GM12878 (cell line): ENCODE data around the gene SIK2. TPM values are rescaled to one million over a fixed set of nuclear protein-coding genes. Genes with fewer than 3 reads are reported as not detected.

Source experiments
- ATAC-seq: fragments of 200-7000 bp; cut with Tn5 transposase; 3 replicates; pipeline ENCODE4 v1.9.1; 2020; ENCODE audit warnings: mild to moderate bottlenecking, moderate library complexity
- BruUV-seq: library from RNA; stranded (reverse); fragments of 400-500 nt; replicated peaks from 2 replicates; lab custom pipeline; 2021; lab: Mats Ljungman, UMichigan
- CTCF ChIA-PET: fragments of 300-600 bp; sonication (Branson Sonifier 250); formaldehyde crosslinking; extraction: SDS; loops from one replicate; lab custom pipeline; 2021; ENCODE audit warnings: inconsistent platforms; lab: Yijun Ruan, JAX
- POLR2A ChIA-PET: fragments of 350-600 bp; formaldehyde crosslinking; extraction: SDS; loops from one replicate; lab custom pipeline; 2021; ENCODE audit warnings: inconsistent platforms; lab: Charles Lee
- RAD21 ChIA-PET: fragments of 300-600 bp; sonication (Branson Sonifier 250); formaldehyde crosslinking; loops from one replicate; lab custom pipeline; 2023; ENCODE audit warnings: antibody characterized with exemption; ENCODE audit not compliant: unreplicated experiment; lab: Charles Lee
- SMC1A ChIA-PET: fragments of 300-600 bp; sonication (Branson Sonifier 250); formaldehyde crosslinking; loops from one replicate; lab custom pipeline; 2023; ENCODE audit not compliant: unreplicated experiment, uncharacterized antibody; lab: Charles Lee
- DNase-seq: peaks from one replicate; pipeline ENCODE4 v3.0.0-alpha.2; 2011; ENCODE audit warnings: low read depth, low spot score
- FAIRE-seq: peaks from 3 replicates; lab custom pipeline; 2011; peaks lifted over from hg19 to GRCh38; lab: Jason Lieb, UNC
- H2AFZ ChIP-seq: 2 replicates; pipeline ENCODE4 v1.6.0; 2011; ENCODE audit warnings: low read depth, low read length, control low read depth; ENCODE audit not compliant: control insufficient read depth
- H3K27ac ChIP-seq: 2 replicates; pipeline ENCODE4 v1.5.1; 2011; ENCODE audit warnings: control low read depth; ENCODE audit not compliant: control insufficient read depth, insufficient read depth
- H3K27me3 ChIP-seq, 2 experiments: replicated peaks in 1 of 2; 2 replicates each; pipeline versions ENCODE4 v1.6.0 to v1.6.1; 2011; ENCODE audit warnings: low read length in 1 of 2; ENCODE audit not compliant: control insufficient read depth in 2 of 2, insufficient read depth in 2 of 2
- H3K36me3 ChIP-seq, 2 experiments: 2 replicates each; pipeline ENCODE4 v1.5.1; 2011; ENCODE audit warnings: low read length in 1 of 2; ENCODE audit not compliant: control insufficient read depth in 2 of 2, insufficient read depth in 2 of 2
- H3K4me1 ChIP-seq: 2 replicates; pipeline ENCODE4 v1.6.1; 2011; ENCODE audit warnings: mild to moderate bottlenecking, low read length, moderate library complexity, mixed read lengths; ENCODE audit not compliant: control insufficient read depth, insufficient read depth
- H3K4me2 ChIP-seq: 2 replicates; pipeline ENCODE4 v1.6.0; 2011; ENCODE audit warnings: control low read depth; ENCODE audit not compliant: control insufficient read depth, insufficient read depth
- H3K4me3 ChIP-seq: fragments of 200-600 bp; sonication (generic); 2 replicates; pipeline ENCODE4 v1.5.1; 2016
- H3K79me2 ChIP-seq: 2 replicates; pipeline ENCODE4 v1.6.0; 2011; ENCODE audit warnings: low read length; ENCODE audit not compliant: control insufficient read depth, insufficient read depth
- H3K9ac ChIP-seq: 2 replicates; pipeline ENCODE4 v1.8.0; 2011; ENCODE audit warnings: low read length, control low read depth, mixed read lengths; ENCODE audit not compliant: control insufficient read depth, insufficient read depth
- H3K9me3 ChIP-seq: replicated peaks from 3 replicates; pipeline ENCODE4 v1.5.1; 2011; ENCODE audit warnings: mild to moderate bottlenecking, low read length; ENCODE audit not compliant: control insufficient read depth, insufficient read depth
- H4K20me1 ChIP-seq: 2 replicates; pipeline ENCODE4 v1.6.0; 2011; ENCODE audit not compliant: control insufficient read depth, insufficient read depth
- NFYB ChIP-seq: IDR thresholded peaks from 2 replicates; pipeline ENCODE4 v1.6.1; 2011; ENCODE audit warnings: low read depth, mild to moderate bottlenecking, low read length, improper control_type of control experiment, moderate library complexity; ENCODE audit not compliant: insufficient read depth
- NR2F1 ChIP-seq: fragments of 450-650 bp; conservative IDR thresholded peaks from 2 replicates; pipeline ENCODE4 v1.6.1; 2017; ENCODE audit warnings: mild to moderate bottlenecking
- SIX5 ChIP-seq: IDR thresholded peaks from 2 replicates; pipeline ENCODE4 v1.6.1; 2011; ENCODE audit warnings: mild to moderate bottlenecking, low read depth, low read length, moderate library complexity; ENCODE audit not compliant: severe bottlenecking
- SPI1 ChIP-seq: IDR thresholded peaks from 2 replicates; pipeline ENCODE4 v1.6.1; 2011; ENCODE audit warnings: low read depth, mild to moderate bottlenecking, low read length, moderate library complexity, borderline replicate concordance; ENCODE audit not compliant: insufficient read depth
- SREBF2 ChIP-seq: IDR thresholded peaks from 2 replicates; pipeline ENCODE4 v1.6.1; 2012; ENCODE audit warnings: mild to moderate bottlenecking, low read length
- WGBS: methylation state at CpG from one replicate; pipeline ENCODE4 v1.1.6; 2016; ENCODE audit warnings: low lambda C conversion rate; ENCODE audit not compliant: insufficient replicate concordance, insufficient coverage; ENCODE audit errors: missing lambda C conversion rate; 5-methylcytosine and 5-hydroxymethylcytosine counted together
- in situ Hi-C: fragments of 300-500 bp; cut with MboI; formaldehyde crosslinking; loops from 9 replicates; pipeline ENCODE4 v1.14.3; 2018; ENCODE audit warnings: mixed read lengths
- intact Hi-C: fragments of 100-400 bp; cut with micrococcal nuclease; formaldehyde crosslinking; loops from one replicate; pipeline ENCODE4 v1.14.2; 2022; ENCODE audit not compliant: unreplicated experiment
- polyA plus RNA-seq, 11 experiments: library from polyadenylated mRNA; depleted of rRNA in 4 of 11; unstranded in 6 of 11; stranded (reverse) in 5 of 11; fragments of >200 nt; fragmentation: Nextera tagmentation in 4 of 11; fragmentation: Illumina TruSeq in 1 of 11; extraction: Ambion mirVana in 4 of 11; extraction: Trizol in 1 of 11; gene quantifications; 1 replicate in 1 of 11; 2 replicates in 10 of 11; pipeline versions ENCODE4 v1.2.1 to v1.2.3, GENCODE V29; 2011 to 2016; ENCODE audit warnings: inconsistent platforms in 2 of 11, missing spikeins in 2 of 11, low read depth in 1 of 11
- total RNA-seq, 4 experiments: library from RNA; depleted of rRNA in 3 of 4; stranded (reverse); fragments of >200 nt in 3 of 4; fragmentation: Illumina TruSeq in 1 of 4; extraction: Trizol in 1 of 4; gene quantifications; 2 replicates each; pipeline versions ENCODE4 v1.2.1 to v1.2.3, GENCODE V29; 2013 to 2021
- TF ChIP-seq, protein P1 (sequence below): fragments of 450-650 bp; formaldehyde crosslinking; IDR thresholded peaks from 2 replicates; pipeline ENCODE4 v1.5.0; 2022; ENCODE audit warnings: mild to moderate bottlenecking, missing genetic modification characterization

The SIK2 gene
- total and polyA plus RNA-seq, 10 of the 15 experiments (the other 5 are each of a cell fraction or from before 2014, with no cell fraction given): 0.97 to 14.2 (median 4.5) TPM

DNA sequence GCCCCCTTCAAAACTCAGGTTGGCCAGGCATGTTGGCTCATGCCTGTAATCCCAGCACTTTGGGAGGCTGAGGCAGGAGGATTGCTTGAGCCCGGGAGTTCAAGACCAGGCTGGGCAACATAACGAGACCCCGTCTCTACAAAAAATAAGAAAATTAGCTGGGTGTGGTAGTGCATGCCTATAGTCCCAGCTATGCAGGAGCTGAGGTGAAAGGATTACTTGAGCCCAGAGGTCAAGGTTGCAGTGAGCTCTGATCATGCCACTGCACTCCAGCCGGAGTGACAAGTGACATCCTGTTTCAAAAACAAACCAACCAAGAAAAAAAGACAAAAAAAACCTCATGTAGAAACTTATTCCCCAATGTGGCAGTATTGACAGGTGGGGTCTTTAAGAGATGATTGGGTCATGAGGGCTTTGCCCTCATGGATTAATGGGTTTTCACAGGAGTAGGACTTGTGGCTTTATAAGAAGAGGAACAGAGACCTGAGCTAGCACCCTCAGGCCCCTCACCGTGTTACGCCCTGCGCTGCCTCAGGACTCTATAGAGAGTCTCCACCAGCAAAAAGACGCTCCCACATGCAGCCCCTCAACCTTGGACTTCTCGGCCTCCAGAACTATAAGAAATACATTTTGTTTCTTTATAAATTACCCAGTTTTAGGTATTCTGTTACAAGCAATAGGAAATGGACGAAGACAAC, 39.4 kb upstream of the SIK2 start:
- no peak overlapping the region for H3K9ac ChIP-seq
- no peaks in the 10 kb centered on the region for H4K20me1 ChIP-seq
- no peak overlapping the region for H2AFZ ChIP-seq
- SMC1A ChIA-PET: interaction anchor here (0.7 to 2.3 kb wide), 8 partner anchors 10 to 802 kb away, joined by 3 to 5 read pairs (median 3); no protein-coding TSS in a partner anchor
- BruUV-seq: no TSS peak
- ATAC-seq (peak; percentile 75), FAIRE-seq (no peak), DNase-seq (no peak)
- H3K27ac ChIP-seq: no peak overlapping the region
- RAD21 ChIA-PET: interaction anchor here (0.6 kb wide), 1 partner anchor 280 kb away, joined by 3 read pairs; no protein-coding TSS in a partner anchor
- intact Hi-C loops (loop anchor here (10.0 kb wide), 1 partner anchor 422 kb away; no protein-coding TSS in a partner anchor), in situ Hi-C loops (no loop called here)
- H3K4me3 ChIP-seq: no peak overlapping the region
- TF ChIP-seq NR2F1 (no peak), NFYB (no peak), SREBF2 (no peak), SPI1 (peak; percentile 20; the same call in 1 of the 2 replicates), SIX5 (no peak)
- TF ChIP-seq, protein P1, sequence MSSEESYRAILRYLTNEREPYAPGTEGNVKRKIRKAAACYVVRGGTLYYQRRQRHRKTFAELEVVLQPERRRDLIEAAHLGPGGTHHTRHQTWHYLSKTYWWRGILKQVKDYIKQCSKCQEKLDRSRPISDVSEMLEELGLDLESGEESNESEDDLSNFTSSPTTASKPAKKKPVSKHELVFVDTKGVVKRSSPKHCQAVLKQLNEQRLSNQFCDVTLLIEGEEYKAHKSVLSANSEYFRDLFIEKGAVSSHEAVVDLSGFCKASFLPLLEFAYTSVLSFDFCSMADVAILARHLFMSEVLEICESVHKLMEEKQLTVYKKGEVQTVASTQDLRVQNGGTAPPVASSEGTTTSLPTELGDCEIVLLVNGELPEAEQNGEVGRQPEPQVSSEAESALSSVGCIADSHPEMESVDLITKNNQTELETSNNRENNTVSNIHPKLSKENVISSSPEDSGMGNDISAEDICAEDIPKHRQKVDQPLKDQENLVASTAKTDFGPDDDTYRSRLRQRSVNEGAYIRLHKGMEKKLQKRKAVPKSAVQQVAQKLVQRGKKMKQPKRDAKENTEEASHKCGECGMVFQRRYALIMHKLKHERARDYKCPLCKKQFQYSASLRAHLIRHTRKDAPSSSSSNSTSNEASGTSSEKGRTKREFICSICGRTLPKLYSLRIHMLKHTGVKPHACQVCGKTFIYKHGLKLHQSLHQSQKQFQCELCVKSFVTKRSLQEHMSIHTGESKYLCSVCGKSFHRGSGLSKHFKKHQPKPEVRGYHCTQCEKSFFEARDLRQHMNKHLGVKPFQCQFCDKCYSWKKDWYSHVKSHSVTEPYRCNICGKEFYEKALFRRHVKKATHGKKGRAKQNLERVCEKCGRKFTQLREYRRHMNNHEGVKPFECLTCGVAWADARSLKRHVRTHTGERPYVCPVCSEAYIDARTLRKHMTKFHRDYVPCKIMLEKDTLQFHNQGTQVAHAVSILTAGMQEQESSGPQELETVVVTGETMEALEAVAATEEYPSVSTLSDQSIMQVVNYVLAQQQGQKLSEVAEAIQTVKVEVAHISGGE (CRISPR knock-in tag): no peak
- no peaks in the 10 kb centered on the region for H3K9me3 ChIP-seq
- POLR2A ChIA-PET: no interaction called here
- no peaks in the 10 kb centered on the region for H3K36me3 ChIP-seq
- CTCF ChIA-PET: interaction anchor here (0.9 to 5.0 kb wide), 11 partner anchors 10 to 309 kb away, joined by 3 to 24 read pairs (median 4); partner anchors contain the start of gene ALG9
- H3K27me3 ChIP-seq: no peaks in the 10 kb centered on the region
- H3K79me2 ChIP-seq: no peaks in the 10 kb centered on the region
- no peak overlapping the region for H3K4me2 ChIP-seq
- H3K4me1 ChIP-seq: no peaks in the 10 kb centered on the region
- WGBS: 72% methylated on average over 10 of the region's 10 CpGs
